ENCODE data around the gene MME.

- TF ChIP-seq CTCF (IDR thresholded peaks at IDR 0.05), result no peak
- no peak for TF ChIP-seq POLR2AphosphoS5 (IDR thresholded peaks at IDR 0.05; ENCODE audit: low read depth, low read length)
- TF ChIP-seq, protein P1, sequence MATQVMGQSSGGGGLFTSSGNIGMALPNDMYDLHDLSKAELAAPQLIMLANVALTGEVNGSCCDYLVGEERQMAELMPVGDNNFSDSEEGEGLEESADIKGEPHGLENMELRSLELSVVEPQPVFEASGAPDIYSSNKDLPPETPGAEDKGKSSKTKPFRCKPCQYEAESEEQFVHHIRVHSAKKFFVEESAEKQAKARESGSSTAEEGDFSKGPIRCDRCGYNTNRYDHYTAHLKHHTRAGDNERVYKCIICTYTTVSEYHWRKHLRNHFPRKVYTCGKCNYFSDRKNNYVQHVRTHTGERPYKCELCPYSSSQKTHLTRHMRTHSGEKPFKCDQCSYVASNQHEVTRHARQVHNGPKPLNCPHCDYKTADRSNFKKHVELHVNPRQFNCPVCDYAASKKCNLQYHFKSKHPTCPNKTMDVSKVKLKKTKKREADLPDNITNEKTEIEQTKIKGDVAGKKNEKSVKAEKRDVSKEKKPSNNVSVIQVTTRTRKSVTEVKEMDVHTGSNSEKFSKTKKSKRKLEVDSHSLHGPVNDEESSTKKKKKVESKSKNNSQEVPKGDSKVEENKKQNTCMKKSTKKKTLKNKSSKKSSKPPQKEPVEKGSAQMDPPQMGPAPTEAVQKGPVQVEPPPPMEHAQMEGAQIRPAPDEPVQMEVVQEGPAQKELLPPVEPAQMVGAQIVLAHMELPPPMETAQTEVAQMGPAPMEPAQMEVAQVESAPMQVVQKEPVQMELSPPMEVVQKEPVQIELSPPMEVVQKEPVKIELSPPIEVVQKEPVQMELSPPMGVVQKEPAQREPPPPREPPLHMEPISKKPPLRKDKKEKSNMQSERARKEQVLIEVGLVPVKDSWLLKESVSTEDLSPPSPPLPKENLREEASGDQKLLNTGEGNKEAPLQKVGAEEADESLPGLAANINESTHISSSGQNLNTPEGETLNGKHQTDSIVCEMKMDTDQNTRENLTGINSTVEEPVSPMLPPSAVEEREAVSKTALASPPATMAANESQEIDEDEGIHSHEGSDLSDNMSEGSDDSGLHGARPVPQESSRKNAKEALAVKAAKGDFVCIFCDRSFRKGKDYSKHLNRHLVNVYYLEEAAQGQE (IDR thresholded peaks at IDR 0.05; ENCODE audit: insufficient read depth in 1 of 2, low read depth in 2 of 2, low read length in 1 of 2), result no peak
- no peak for TF ChIP-seq SIN3A (IDR thresholded peaks at IDR 0.05; ENCODE audit: borderline replicate concordance, insufficient read depth, low read depth, low read length)
- no peak for TF ChIP-seq TCF7L2 (IDR thresholded peaks at IDR 0.05; ENCODE audit: low read depth, low read length)
These were observed 8.7 kb downstream of the MME start for GRCh38 chr3:155088706-155089345.

Data from Panc1 (cell line).